ENCODE measurements around the gene ELMOD3.
"Not testable (repeated sequence)": the region's sequence is repeated elsewhere in the genome, so short reads cannot be mapped to it uniquely, and the experiment has no call there.

The ELMOD3 gene

GRCh38 chr2:85340034-85340892 lies 14.3 kb upstream of the ELMOD3 start:
- POLR2A ChIA-PET: no interaction called here
- CTCF ChIA-PET: interaction anchor here (0.7 to 0.8 kb wide), 3 partner anchors 12 to 40 kb away, joined by 3 to 4 read pairs (median 3); partner anchors contain the start of gene TGOLN2
- no peak for TF ChIP-seq CTCF (IDR thresholded peaks at IDR 0.05; ENCODE audit: control extremely low read depth, extremely low read depth, low read depth, missing control alignments)
- no peak for DNase-seq (ENCODE audit: extremely low spot score)

GRCh38 chr2:85341269-85342029 lies 13.1 kb upstream of the ELMOD3 start:
- no peak for DNase-seq (ENCODE audit: extremely low spot score)
- ChIA-PET POLR2A (no interaction called here), CTCF (interaction anchor here (0.8 to 1.2 kb wide), 3 partner anchors 8 to 13 kb away, joined by 3 read pairs; partner anchors contain the start of genes ELMOD3 and RETSAT)
- TF ChIP-seq CTCF (IDR thresholded peaks at IDR 0.05; ENCODE audit: control extremely low read depth, extremely low read depth, low read depth, missing control alignments): no peak

DNA sequence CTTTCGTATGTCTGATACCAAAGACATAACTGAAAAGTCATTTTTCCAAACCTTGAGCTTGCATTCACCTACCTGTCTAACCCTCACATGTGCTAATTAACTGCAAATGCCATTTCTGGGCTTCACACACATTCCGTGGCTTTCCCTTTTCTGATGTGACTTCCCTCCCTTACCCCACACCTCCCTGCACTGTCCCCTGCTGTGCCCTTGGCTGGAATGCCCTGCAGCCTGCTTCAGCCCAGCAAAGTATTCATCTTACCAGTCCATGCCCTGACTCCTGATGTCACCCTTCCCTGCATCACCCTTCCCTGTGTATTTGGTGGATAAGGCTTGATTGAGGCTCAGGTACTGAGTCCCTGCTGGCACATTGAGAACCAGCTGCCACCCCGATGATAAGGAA lies 12.4 kb upstream of the ELMOD3 start:
- POLR2A ChIA-PET: interaction anchor here (0.7 kb wide), 1 partner anchor 27 kb away, joined by 4 read pairs; no protein-coding TSS in a partner anchor
- DNase-seq (ENCODE audit: extremely low spot score): no peak
- TF ChIP-seq CTCF (IDR thresholded peaks at IDR 0.05; ENCODE audit: control extremely low read depth, extremely low read depth, low read depth, missing control alignments): no peak
- CTCF ChIA-PET: interaction anchor here (1.2 kb wide), 1 partner anchor 9 kb away, joined by 3 read pairs; no protein-coding TSS in a partner anchor

GRCh38 chr2:85343207-85343895 lies 11.2 kb upstream of the ELMOD3 start:
- CTCF ChIA-PET; DNase-seq (ENCODE audit: extremely low spot score); POLR2A ChIA-PET: not testable (repeated sequence)

GRCh38 chr2:85344356-85344954 lies 10.1 kb upstream of the ELMOD3 start:
- no peak for DNase-seq (ENCODE audit: extremely low spot score)
- ChIA-PET POLR2A (no interaction called here), CTCF (no interaction called here)
- no peak for TF ChIP-seq CTCF (IDR thresholded peaks at IDR 0.05; ENCODE audit: control extremely low read depth, extremely low read depth, low read depth, missing control alignments)

- ChIA-PET CTCF (no interaction called here), POLR2A (no interaction called here)
- no peak for TF ChIP-seq CTCF (IDR thresholded peaks at IDR 0.05; ENCODE audit: control extremely low read depth, extremely low read depth, low read depth, missing control alignments)
- DNase-seq (ENCODE audit: extremely low spot score): no peak
These were observed 7.0 kb upstream of the ELMOD3 start for GRCh38 chr2:85347599-85347998.

Measured in GM10248 (cell line).